HG02610 (cell line): ENCODE data around the gene AMPD2.

Experiments
- ATAC-seq: cut with Tn5 transposase; IDR thresholded peaks from one replicate; pipeline ENCODE4 v1.9.1; 2021; ENCODE audit warnings: mild to moderate bottlenecking, moderate library complexity; ENCODE audit not compliant: unreplicated experiment

Gene AMPD2

DNA sequence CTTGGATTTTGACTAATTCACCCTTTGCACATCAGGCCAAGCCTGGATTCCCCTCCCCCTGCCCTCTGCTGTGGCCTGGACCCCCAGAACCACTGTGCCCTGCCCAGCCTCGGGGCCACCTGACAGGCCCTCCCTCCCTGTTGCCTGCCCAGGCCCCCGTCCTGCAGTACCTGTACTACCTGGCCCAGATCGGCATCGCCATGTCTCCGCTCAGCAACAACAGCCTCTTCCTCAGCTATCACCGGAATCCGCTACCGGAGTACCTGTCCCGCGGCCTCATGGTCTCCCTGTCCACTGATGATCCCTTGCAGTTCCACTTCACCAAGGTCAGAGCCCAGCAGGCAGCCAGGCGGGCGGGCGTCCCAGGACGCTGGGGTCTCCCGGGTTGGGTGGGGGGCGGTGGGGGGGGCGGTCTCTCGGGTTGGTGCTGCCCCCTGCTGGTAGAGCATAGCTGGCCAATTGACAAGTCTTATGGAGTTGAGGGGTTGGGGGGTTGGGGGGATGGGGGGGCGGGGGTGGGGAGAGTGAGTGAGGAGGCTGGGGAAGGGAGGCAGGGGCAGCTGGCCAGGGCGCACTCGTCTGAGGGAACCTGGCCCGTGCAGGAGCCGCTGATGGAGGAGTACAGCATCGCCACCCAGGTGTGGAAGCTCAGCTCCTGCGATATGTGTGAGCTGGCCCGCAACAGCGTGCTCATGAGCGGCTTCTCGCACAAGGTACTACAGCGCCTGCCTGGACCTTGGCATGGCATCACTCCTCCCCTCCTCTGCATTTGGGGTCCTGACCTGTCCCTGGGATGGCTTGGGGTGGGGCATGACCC lies 10.7 kb downstream of the AMPD2 start:
- ATAC-seq = no peak

DNA sequence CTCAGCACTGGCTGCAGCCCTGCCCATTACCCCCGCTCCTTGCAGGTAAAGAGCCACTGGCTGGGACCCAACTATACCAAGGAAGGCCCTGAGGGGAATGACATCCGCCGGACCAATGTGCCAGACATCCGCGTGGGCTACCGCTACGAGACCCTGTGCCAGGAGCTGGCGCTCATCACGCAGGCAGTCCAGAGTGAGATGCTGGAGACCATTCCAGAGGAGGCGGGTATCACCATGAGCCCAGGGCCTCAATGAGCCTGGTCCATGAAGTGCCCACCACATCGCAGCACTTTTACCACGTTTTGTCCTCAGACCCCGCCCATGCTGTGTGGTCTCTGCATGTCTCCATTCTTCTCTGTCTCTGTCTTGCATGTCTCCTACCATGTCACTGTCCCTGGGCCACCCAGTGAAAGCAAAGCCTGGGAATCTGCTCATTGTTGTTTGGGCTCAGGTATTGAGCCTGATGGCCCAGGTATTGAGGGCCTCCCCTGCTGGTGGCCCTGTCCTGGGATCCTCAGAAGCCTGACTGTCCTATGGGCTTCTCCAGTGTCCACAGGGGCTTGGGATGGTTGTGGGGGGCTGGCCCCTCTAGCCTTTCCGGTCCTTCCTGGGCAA lies 11.4 kb downstream of the AMPD2 start:
- no peak for ATAC-seq

- ATAC-seq = no peak
These were observed 12.2 kb downstream of the AMPD2 start for GRCh38 chr1:109631513-109632505.

GRCh38 chr1:109632671-109633346 lies 13.2 kb downstream of the AMPD2 start:
- no peak for ATAC-seq

DNA sequence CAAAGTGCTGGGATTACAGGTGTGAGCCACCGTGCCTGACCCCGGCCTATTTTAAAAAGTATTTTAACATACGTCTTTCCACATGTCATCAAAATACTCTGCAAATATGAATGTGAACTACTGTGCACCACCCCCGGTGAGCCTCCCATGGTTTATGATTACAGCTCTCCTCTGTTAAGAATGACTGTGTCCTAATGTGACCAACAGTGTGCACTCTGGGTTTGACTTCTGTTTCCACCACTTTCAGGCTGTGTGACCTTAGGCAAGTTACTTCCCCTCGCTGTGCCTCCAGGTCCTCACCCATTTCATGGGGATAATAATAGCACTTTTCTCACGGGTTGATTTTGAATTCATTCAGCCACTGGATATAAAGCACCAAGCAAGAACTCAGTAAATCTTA lies 14.7 kb downstream of the AMPD2 start:
- peak; percentile 59 for ATAC-seq

DNA sequence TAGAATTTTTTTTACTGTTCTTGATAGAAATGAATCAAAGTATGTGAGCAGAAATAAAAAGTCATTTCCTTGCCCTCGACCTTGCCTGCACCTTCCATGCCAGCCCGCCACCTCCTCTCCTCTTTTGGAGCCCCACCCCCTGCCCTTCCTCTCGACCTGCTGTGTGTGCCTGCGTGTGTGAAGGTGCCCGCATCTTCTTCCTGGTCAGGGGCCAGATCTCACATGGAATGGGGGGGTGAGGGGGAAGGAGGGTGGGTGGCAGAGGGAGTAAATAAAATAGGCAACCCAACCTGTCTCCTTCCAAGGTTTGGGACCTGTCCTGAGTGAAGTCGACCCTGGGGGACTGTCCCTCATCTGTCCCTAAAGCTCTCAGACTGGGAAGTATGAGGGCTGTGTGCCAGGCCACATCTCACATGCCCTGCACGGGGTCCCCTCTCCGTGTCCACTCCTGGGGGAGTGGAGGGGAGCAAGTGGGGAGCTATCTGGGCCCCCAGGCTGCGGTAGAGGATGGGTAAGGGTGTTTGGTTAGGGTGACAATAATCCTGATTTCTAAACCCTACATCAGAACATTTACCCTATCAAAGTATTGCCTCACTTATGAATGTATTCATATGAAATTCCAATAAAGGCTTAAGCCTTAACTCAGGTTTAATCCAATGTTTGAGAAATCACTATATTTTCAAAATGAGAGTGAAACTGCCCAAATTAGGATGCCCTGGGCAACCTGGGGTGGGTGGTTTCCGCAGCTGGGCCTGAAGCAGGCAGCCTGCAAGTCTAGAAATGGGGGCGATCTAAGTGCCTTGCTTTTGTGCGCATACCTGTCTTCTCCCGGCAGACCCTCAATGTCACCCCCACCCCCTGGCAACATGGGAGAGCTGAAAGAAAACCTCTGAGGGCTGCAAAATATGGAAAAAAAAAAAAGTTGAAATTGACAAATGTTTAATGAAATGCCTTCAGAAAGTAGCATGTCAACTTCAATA lies 15.4 kb downstream of the AMPD2 start:
- no peak for ATAC-seq

GRCh38 chr1:109635862-109636200 lies 16.2 kb downstream of the AMPD2 start:
- ATAC-seq = no peak

- no peak for ATAC-seq
These were observed 16.7 kb downstream of the AMPD2 start for GRCh38 chr1:109636201-109636952.

GRCh38 chr1:109637446-109637845 lies 17.8 kb downstream of the AMPD2 start:
- no peak for ATAC-seq

DNA sequence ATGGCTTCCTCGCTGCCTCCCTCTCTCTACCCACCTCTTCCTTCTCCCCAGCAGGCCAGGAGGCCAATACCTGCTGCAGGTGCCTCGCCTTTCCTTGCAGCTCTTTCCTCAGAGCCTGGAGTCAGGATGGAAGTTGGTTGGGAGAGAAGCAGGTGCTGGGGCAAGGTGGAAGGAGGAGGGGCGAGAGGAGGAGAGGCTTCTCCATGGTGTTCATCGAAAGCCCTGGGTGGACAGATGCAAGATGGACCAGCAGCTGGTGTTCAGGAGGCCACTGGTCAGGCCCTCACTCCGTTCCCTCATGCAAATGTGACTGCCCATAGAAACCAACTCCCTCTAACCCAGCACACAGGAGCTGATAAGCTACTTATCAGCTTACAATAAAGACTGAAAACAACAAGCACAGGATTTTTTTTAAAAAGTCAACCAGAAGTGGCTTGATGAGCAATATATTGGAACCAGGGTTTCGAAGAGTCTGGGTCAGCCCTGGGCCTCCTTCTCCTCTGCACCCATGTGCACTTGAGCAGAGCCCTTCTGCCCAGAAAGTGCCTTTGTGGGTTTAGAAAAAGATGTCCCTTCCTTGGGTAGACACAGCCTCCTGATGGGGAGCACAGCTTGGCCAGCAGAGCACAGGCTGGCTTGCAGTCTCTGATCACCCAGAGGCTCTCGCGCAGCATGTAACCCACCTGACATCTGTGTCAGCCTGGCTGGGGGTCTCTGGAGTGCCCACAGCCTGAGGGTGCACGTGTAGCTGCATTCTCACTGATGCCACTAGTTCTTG lies 19.6 kb downstream of the AMPD2 start:
- ATAC-seq = no peak

GRCh38 chr1:109639841-109640184 lies 20.2 kb downstream of the AMPD2 start:
- ATAC-seq = no peak

DNA sequence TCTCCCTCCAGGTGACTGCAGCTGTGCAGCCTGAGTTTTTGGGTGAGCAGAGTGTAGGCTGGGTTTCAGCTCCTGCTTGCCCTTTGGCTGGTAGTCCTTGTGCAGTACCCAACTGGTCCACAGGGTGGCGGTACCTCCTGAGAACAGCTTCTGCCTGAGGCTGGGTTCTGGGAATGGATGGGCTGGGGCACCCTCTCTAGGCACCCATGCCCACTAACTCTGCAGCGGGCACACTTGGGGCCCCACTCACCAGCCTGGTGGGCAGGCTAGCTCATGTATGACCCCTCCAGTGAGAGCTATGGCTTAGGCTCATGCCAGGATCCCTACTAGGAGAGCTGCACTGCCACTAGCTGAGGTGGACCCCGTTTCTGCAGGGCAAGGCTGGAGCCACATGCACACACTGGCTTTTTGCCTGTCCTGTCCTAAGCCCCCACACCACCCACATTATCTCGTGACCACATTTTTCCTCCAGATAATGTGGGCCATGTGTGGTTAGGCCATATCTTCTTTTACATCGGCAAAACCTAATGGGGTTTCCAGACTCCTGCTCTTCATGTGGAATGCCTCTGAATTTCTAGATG lies 20.7 kb downstream of the AMPD2 start:
- peak; percentile 47 for ATAC-seq

- no peak for ATAC-seq
These were observed 21.6 kb downstream of the AMPD2 start for GRCh38 chr1:109641078-109641740.

GRCh38 chr1:109641861-109642260 lies 22.2 kb downstream of the AMPD2 start:
- ATAC-seq = no peak

DNA sequence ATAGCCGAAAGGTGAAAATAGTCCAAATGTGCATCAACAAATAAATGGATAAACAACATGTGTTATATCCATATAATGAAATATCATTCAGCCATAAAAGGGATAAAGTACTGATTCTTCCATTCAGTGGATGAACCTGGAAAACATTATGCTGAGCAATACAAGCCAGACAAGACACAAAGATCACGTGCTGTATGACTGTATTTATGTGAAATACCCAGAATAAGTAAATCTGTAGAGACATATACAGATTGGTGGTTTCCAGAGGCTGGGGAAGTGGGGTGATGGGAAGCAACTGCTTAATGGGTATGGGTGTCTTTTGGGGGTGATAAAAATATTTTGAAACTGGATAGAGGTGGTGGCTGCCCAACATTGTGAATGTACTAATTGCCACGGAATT lies 23.0 kb downstream of the AMPD2 start:
- ATAC-seq = no peak

- peak; percentile 84 for ATAC-seq
These were observed 24.0 kb downstream of the AMPD2 start for GRCh38 chr1:109643385-109644230.

GRCh38 chr1:109644670-109645069 lies 25.0 kb downstream of the AMPD2 start:
- no peak for ATAC-seq
